CD4-positive, CD25-positive, alpha-beta regulatory T cell (primary cell): ENCODE data around the gene MCIDAS. TPM values are rescaled to one million over a fixed set of nuclear protein-coding genes. Genes with fewer than 3 reads are reported as not detected.

Experiments
- ATAC-seq, 2 donors: fragments of 150-1000 bp; cut with Tn5 transposase; one replicate each; pipeline ENCODE4 v1.10.0; 2021; ENCODE audit warnings: low read depth in 2 of 2, moderate number of reproducible peaks in 2 of 2, moderate library complexity in 1 of 2
- DNase-seq, 3 donors: peaks; one replicate each; pipeline versions ENCODE4 v3.0.0 to v3.0.0-alpha.2; 2012 to 2022; ENCODE audit warnings: mixed read lengths in 1 of 3
- H3K27ac ChIP-seq: one replicate; pipeline ENCODE4 v1.7.0; 2013; ENCODE audit warnings: mild to moderate bottlenecking, low read length; ENCODE audit not compliant: insufficient read depth, poor library complexity, severe bottlenecking
- H3K27me3 ChIP-seq: one replicate; pipeline ENCODE4 v1.7.0; 2013; ENCODE audit warnings: low read length; ENCODE audit not compliant: control insufficient read depth, insufficient read depth
- H3K36me3 ChIP-seq: one replicate; pipeline ENCODE4 v1.7.0; 2013; ENCODE audit warnings: mild to moderate bottlenecking, low read length, moderate library complexity; ENCODE audit not compliant: control insufficient read depth, insufficient read depth
- H3K4me1 ChIP-seq: 2 replicates; pipeline ENCODE4 v1.7.0; 2013; ENCODE audit warnings: mild to moderate bottlenecking, low read length; ENCODE audit not compliant: insufficient read depth, control insufficient read depth, poor library complexity, severe bottlenecking
- H3K4me3 ChIP-seq: one replicate; pipeline ENCODE4 v1.7.0; 2013; ENCODE audit warnings: low read depth, mild to moderate bottlenecking, low read length, moderate library complexity
- H3K9me3 ChIP-seq, 2 experiments: 1 replicate in 1 of 2; 2 replicates in 1 of 2; pipeline ENCODE4 v1.7.0; 2013; ENCODE audit warnings: low read length in 2 of 2, mild to moderate bottlenecking in 1 of 2, moderate library complexity in 1 of 2; ENCODE audit not compliant: control insufficient read depth in 2 of 2
- H3K27ac Mint-ChIP-seq, 3 donors: one replicate each; pipeline ENCODE4 v1.8.0; 2020 to 2022; ENCODE audit warnings: mild to moderate bottlenecking in 3 of 3, mixed read lengths in 3 of 3, moderate library complexity in 2 of 3
- H3K27me3 Mint-ChIP-seq: one replicate; pipeline ENCODE4 v1.8.0; 2022; ENCODE audit warnings: mild to moderate bottlenecking, mixed read lengths
- H3K36me3 Mint-ChIP-seq: one replicate; pipeline ENCODE4 v1.8.0; 2020; ENCODE audit warnings: mixed read lengths
- H3K4me1 Mint-ChIP-seq, 4 donors: one replicate each; pipeline ENCODE4 v1.8.0; 2020 to 2022; ENCODE audit warnings: mixed read lengths in 4 of 4, mild to moderate bottlenecking in 1 of 4
- H3K4me3 Mint-ChIP-seq, 4 donors: one replicate each; pipeline ENCODE4 v1.8.0; 2020 to 2022; ENCODE audit warnings: mild to moderate bottlenecking in 4 of 4, mixed read lengths in 4 of 4, moderate library complexity in 3 of 4
- H3K9me3 Mint-ChIP-seq, 7 donors: one replicate each; pipeline ENCODE4 v1.8.0; 2020 to 2022; ENCODE audit warnings: mixed read lengths in 7 of 7, mild to moderate bottlenecking in 3 of 7, moderate library complexity in 2 of 7
- polyA plus RNA-seq, 4 donors: library from polyadenylated mRNA; unstranded; fragments of 300-500 nt; fragmentation: Illumina TruSeq; gene quantifications; one replicate each; pipeline ENCODE4 v1.2.3, GENCODE V29; 2021
- total RNA-seq: library from RNA; stranded (reverse); gene quantifications from one replicate; pipeline ENCODE4 v1.2.3, GENCODE V29; 2022

Gene MCIDAS
- total and polyA plus RNA-seq, 5 donors from 2014 or later: not detected

DNA sequence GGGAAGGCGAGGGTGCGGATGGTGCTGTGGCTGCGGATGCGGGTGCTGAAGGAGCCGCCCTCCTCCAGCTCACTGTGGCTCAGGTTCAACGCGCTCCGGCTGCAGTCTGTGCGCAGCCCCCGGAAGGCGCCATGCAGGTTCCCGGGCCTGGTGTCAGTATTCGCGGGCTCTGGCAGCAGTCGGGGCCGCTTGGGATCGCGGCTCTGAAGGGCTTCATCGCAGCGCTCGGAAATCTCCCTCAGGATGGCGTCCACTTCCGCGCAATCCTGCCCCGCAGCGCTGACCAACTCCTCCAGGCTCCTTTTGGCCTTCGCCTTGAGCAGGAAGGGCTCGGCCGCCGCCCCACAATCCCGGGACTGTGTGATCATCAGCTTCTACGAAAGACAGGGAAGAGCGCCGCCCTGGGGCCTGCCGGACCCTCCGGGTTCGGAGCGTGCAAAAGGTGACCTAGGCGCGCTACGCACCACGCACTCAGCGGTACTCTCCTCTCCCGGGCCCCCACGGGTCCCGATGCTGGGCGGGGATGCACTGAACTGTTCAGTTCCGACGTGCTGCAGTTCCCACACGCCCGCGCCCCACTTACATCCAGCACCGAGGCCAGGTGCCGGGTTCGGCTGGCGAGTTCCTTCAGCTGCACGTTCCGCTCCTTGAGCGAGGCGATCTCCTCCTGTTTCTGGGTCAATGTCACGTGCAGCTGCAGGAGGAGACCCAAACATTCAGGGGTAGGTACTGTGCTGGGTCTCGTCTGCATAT is 6.5 kb downstream of the MCIDAS start:
- H3K4me1 ChIP-seq: peaks cover 23% of the 10 kb centered on the region
- H3K27ac ChIP-seq: no peak overlapping the region
- Mint-ChIP-seq H3K36me3 (no peaks in the 10 kb centered on the region), H3K4me1 (peaks cover 5 to 35% (median 16%) of the 10 kb centered on the region in 4 donors), H3K9me3 (peaks cover 0 to 3% (median 0%) of the 10 kb centered on the region in 7 donors), H3K27me3 (peaks cover 89% of the 10 kb centered on the region), H3K27ac (no peak overlapping the region), H3K4me3 (peak overlapping the region in 3 of 4 donors; percentile 56 to 76 (median 57))
- DNase-seq: peak in 1 of 3 donors; percentile 29
- H3K36me3 ChIP-seq: no peaks in the 10 kb centered on the region
- peaks cover 54% of the 10 kb centered on the region for H3K27me3 ChIP-seq
- ATAC-seq: no peak
- H3K9me3 ChIP-seq: peaks cover 0 to 1% of the 10 kb centered on the region in 2 experiments
- H3K4me3 ChIP-seq: no peak overlapping the region

GRCh38 chr5:55219770-55220169 is 7.3 kb downstream of the MCIDAS start:
- DNase-seq (no peak), ATAC-seq (no peak)
- peaks cover 23% of the 10 kb centered on the region for H3K4me1 ChIP-seq
- H3K9me3 ChIP-seq: peaks cover 0 to 1% of the 10 kb centered on the region in 2 experiments
- Mint-ChIP-seq H3K36me3 (no peaks in the 10 kb centered on the region), H3K4me3 (peak overlapping the region in 2 of 4 donors; percentile 26 to 72), H3K27ac (no peak overlapping the region), H3K4me1 (peaks cover 5 to 35% (median 16%) of the 10 kb centered on the region in 4 donors), H3K27me3 (peaks cover 86% of the 10 kb centered on the region), H3K9me3 (peaks cover 0 to 2% (median 0%) of the 10 kb centered on the region in 7 donors)
- no peaks in the 10 kb centered on the region for H3K36me3 ChIP-seq
- H3K27me3 ChIP-seq: peaks cover 46% of the 10 kb centered on the region
- no peak overlapping the region for H3K4me3 ChIP-seq
- H3K27ac ChIP-seq: no peak overlapping the region

DNA sequence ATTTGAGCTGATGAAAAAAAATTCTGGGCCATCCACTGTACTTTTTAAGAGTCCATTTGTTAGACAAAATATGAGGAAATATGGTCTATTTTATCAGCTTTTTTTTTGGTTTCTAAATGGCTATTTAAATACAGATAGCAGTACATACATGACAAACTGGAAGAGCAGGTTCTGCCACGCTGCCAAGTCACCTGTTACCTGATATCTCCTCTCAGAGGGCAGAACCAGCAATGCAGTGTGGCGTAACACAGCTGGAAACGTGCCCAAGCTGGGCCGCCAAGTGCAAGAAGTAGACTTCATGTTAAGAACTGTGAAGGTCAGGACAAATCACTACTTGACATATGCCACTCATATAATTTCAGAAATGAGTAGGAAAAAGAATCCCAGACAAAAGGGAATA is 8.1 kb downstream of the MCIDAS start:
- no peak overlapping the region for H3K4me3 Mint-ChIP-seq
- H3K4me1 Mint-ChIP-seq: peaks cover 5 to 34% (median 16%) of the 10 kb centered on the region in 4 donors
- H3K27ac Mint-ChIP-seq: no peak overlapping the region
- H3K27me3 Mint-ChIP-seq: peaks cover 83% of the 10 kb centered on the region
- ATAC-seq: no peak
- H3K9me3 ChIP-seq: peaks cover 0 to 1% of the 10 kb centered on the region in 2 experiments
- H3K27me3 ChIP-seq: peaks cover 43% of the 10 kb centered on the region
- H3K9me3 Mint-ChIP-seq: peaks cover 0 to 2% (median 0%) of the 10 kb centered on the region in 7 donors
- DNase-seq: no peak
- no peak overlapping the region for H3K27ac ChIP-seq
- H3K36me3 Mint-ChIP-seq: no peaks in the 10 kb centered on the region
- H3K4me3 ChIP-seq: no peak overlapping the region
- H3K36me3 ChIP-seq: no peaks in the 10 kb centered on the region
- H3K4me1 ChIP-seq: peaks cover 23% of the 10 kb centered on the region

DNA sequence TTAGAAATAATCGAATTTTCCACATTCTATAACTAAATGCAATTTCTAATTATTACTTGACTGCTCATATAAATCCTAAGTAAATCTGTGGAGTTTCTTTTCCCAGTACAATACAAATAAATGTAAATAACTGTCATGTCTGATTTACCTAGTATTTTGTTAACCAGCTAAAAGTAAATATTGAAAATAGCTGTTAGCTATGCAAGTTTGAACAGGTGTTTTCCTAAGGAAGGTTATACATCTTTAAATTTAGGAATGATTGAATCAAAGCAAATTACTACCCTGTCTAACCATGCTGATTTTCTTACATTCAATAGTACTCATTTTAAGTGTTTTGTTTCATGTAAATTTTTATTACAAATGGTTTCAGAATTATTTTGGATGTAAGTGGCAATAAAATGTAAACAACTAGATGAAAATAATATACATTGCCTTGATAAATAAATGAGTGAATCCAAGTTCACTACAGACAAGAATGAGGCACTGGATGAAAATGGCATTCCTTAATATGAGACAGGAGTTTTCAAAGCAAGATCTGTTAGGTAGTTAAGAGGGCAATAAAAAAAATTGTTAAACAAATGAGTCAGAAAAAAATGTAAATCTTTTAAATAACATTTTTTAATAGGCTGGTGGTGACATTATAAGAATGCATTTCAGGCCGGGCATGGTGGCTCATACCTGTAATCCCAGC is 15.8 kb downstream of the MCIDAS start:
- peaks cover 47% of the 10 kb centered on the region for H3K27me3 Mint-ChIP-seq
- DNase-seq (no peak), ATAC-seq (no peak)
- Histone ChIP-seq H3K27ac (no peak overlapping the region), H3K4me3 (no peak overlapping the region), H3K36me3 (no peaks in the 10 kb centered on the region), H3K9me3 (no peaks in the 10 kb centered on the region), H3K4me1 (no peaks in the 10 kb centered on the region), H3K27me3 (peaks cover 6% of the 10 kb centered on the region)
- no peaks in the 10 kb centered on the region for H3K9me3 Mint-ChIP-seq
- peaks cover 0 to 2% (median 0%) of the 10 kb centered on the region in 4 donors for H3K4me1 Mint-ChIP-seq
- no peaks in the 10 kb centered on the region for H3K36me3 Mint-ChIP-seq
- H3K4me3 Mint-ChIP-seq: no peak overlapping the region
- no peak overlapping the region for H3K27ac Mint-ChIP-seq

DNA sequence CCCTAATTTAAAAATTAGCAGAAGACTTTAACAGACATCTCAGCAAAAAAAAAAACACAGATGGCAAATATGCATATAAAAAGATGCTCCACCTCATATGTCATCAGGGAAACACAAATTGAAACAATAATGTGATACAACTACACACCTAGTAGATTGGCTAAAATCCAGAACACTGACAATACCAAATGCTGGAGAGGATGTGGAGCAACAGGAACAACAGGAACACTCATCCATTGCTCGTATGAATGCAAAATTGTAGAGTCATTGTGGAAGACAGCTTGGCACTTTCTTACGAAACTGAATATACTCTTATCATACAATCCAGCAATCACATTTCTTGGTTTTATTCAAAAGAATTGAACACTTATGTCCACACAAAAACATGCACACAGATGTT is 22.1 kb downstream of the MCIDAS start:
- H3K27me3 ChIP-seq: peaks cover 7% of the 10 kb centered on the region

DNA sequence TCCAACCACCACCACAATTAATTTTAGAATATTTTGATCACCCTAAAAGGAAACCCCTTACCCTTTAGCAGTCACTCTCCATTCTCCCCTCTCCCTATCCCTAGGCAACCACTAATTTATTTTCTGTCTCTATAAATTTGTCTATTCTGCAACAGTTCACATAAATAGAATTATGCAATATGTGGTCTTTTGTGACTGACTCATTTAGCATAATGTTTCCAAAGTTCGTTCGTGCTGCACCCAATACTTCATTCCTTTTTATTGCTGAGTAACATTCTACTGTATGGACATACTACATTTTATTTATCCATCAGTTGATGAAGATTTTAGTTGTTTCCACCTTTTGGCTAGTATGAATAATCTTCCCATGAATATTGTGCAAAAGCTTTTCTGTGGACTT is 36.0 kb downstream of the MCIDAS start:
- H3K27me3 ChIP-seq: peaks cover 46% of the 10 kb centered on the region
- no peak for DNase-seq
- no peak overlapping the region for H3K4me3 ChIP-seq
- H3K36me3 Mint-ChIP-seq: no peaks in the 10 kb centered on the region
- no peaks in the 10 kb centered on the region for H3K4me1 ChIP-seq
- ATAC-seq: no peak
- H3K27ac Mint-ChIP-seq: no peak overlapping the region
- H3K4me3 Mint-ChIP-seq: no peak overlapping the region
- no peaks in the 10 kb centered on the region for H3K36me3 ChIP-seq
- H3K9me3 Mint-ChIP-seq: peaks cover 0 to 2% (median 0%) of the 10 kb centered on the region in 7 donors
- no peak overlapping the region for H3K27ac ChIP-seq
- H3K4me1 Mint-ChIP-seq: no peaks in the 10 kb centered on the region
- H3K27me3 Mint-ChIP-seq: peaks cover 71% of the 10 kb centered on the region
- H3K9me3 ChIP-seq: no peaks in the 10 kb centered on the region

More for the DNA sequence above, 22.1 kb downstream of the MCIDAS start:
- Histone ChIP-seq H3K36me3 (no peaks in the 10 kb centered on the region), H3K27ac (no peak overlapping the region), H3K4me3 (no peak overlapping the region), H3K9me3 (no peaks in the 10 kb centered on the region), H3K4me1 (no peaks in the 10 kb centered on the region)
- Mint-ChIP-seq H3K36me3 (peaks cover 3% of the 10 kb centered on the region), H3K27ac (no peak overlapping the region), H3K4me1 (peaks cover 0 to 2% (median 0%) of the 10 kb centered on the region in 4 donors), H3K27me3 (peaks cover 52% of the 10 kb centered on the region), H3K4me3 (no peak overlapping the region), H3K9me3 (peaks cover 0 to 3% (median 0%) of the 10 kb centered on the region in 7 donors)
- ATAC-seq: no peak
- DNase-seq: no peak

GRCh38 chr5:55188656-55189540 is 38.2 kb downstream of the MCIDAS start:
- H3K4me3 Mint-ChIP-seq: no peak overlapping the region
- no peaks in the 10 kb centered on the region for H3K36me3 ChIP-seq
- peaks cover 54% of the 10 kb centered on the region for H3K27me3 ChIP-seq
- no peak for ATAC-seq
- no peak for DNase-seq
- no peak overlapping the region for H3K27ac ChIP-seq
- H3K4me1 ChIP-seq: no peaks in the 10 kb centered on the region
- H3K9me3 Mint-ChIP-seq: peaks cover 0 to 2% (median 0%) of the 10 kb centered on the region in 7 donors
- H3K36me3 Mint-ChIP-seq: no peaks in the 10 kb centered on the region
- no peak overlapping the region for H3K4me3 ChIP-seq
- H3K27me3 Mint-ChIP-seq: peaks cover 70% of the 10 kb centered on the region
- no peak overlapping the region for H3K27ac Mint-ChIP-seq
- no peaks in the 10 kb centered on the region for H3K9me3 ChIP-seq
- no peaks in the 10 kb centered on the region for H3K4me1 Mint-ChIP-seq
